GM06990 (cell line): ENCODE results near the gene DGUOK.

ENCODE experiments used
- DNase-seq: peaks from one replicate; pipeline ENCODE4 v3.0.0-alpha.2; 2011; ENCODE audit not compliant: insufficient read length; ENCODE audit errors: extremely low read depth
- H3K27me3 ChIP-seq: replicated peaks from 2 replicates; pipeline ENCODE4 v1.6.0; 2011; ENCODE audit warnings: low read length; ENCODE audit not compliant: control insufficient read depth, insufficient read depth
- H3K36me3 ChIP-seq: 2 replicates; pipeline ENCODE4 v1.5.1; 2011; ENCODE audit warnings: low read length; ENCODE audit not compliant: control insufficient read depth, insufficient read depth
- H3K4me3 ChIP-seq: replicated peaks from 2 replicates; pipeline ENCODE4 v1.5.1; 2011; ENCODE audit warnings: low read depth, mild to moderate bottlenecking, control low read depth, low read length
- CTCF ChIP-seq: IDR thresholded peaks from 2 replicates; pipeline ENCODE4 v1.5.1; 2011; ENCODE audit warnings: low read length, control low read depth, mild to moderate bottlenecking, inconsistent platforms; ENCODE audit not compliant: insufficient read depth, poor library complexity, severe bottlenecking

Gene DGUOK

DNA sequence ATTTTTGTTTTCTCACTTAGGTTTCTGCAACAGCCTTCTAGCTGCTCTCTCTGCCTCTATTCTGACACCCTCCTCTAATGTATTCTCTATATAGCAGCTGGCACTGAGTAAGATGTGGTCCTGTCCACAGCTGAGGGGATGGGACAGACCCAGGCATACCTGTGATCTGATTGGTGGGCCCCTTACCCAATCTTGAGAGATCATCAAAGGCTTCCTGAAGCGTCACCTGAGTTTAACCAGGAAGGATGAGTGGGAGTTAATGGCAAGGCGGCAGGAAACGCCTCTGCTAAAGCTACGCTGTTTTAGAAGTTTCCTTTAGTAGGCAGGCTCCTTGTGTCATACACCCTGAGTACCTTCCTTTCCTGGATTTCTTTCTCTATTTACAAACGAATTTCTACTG lies 52.3 kb downstream of the DGUOK start:
- TF ChIP-seq CTCF, result no peak
- Histone ChIP-seq H3K36me3 (no peaks in the 10 kb centered on the region), H3K27me3 (no peaks in the 10 kb centered on the region), H3K4me3 (no peak overlapping the region; the same call in 1 of the 2 replicates)
- no peak for DNase-seq

DNA sequence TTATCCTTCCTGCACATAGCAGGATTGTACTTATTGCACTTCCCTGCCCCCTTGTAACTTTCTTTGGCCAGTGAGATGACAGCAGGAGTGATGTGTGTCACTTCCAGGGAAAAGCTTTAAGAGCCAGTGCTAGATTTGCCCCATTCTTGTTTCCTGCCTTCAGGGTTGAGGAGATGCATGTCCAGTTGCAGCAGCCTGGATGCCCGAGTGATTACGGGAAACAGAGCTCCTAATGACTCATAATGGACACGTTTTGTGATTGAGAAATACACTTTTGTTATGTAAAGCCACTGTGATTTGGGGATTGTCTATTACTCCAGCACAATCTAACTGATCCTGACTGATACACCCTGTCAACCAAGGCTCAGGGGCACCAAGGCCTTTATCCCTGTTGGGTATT lies 53.0 kb downstream of the DGUOK start:
- Histone ChIP-seq H3K36me3 (no peaks in the 10 kb centered on the region), H3K27me3 (no peaks in the 10 kb centered on the region), H3K4me3 (peak overlapping the region; percentile 71)
- DNase-seq, result no peak
- TF ChIP-seq CTCF, result no peak

DNA sequence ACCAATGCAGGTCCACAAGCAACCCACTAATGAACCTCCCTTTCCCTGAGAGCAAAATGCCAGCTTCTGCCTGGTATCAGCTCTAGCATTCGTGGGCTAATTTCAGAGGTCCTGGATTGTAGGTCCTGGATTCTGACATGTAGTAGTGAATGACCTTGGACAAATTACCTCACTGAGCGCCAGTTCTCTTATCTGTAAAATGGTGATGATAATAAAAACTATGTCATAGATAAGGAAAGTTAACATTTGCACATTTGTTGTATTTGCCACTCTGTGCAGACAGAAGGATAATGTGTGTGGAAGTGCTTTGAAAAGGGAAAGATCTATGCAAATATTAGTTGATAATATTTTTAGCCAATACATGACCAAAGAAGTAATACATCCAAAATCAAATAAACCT lies 53.9 kb downstream of the DGUOK start:
- no peak for TF ChIP-seq CTCF
- no peak for DNase-seq
- Histone ChIP-seq H3K4me3 (peak overlapping the region; percentile 71), H3K27me3 (no peaks in the 10 kb centered on the region), H3K36me3 (no peaks in the 10 kb centered on the region)

DNA sequence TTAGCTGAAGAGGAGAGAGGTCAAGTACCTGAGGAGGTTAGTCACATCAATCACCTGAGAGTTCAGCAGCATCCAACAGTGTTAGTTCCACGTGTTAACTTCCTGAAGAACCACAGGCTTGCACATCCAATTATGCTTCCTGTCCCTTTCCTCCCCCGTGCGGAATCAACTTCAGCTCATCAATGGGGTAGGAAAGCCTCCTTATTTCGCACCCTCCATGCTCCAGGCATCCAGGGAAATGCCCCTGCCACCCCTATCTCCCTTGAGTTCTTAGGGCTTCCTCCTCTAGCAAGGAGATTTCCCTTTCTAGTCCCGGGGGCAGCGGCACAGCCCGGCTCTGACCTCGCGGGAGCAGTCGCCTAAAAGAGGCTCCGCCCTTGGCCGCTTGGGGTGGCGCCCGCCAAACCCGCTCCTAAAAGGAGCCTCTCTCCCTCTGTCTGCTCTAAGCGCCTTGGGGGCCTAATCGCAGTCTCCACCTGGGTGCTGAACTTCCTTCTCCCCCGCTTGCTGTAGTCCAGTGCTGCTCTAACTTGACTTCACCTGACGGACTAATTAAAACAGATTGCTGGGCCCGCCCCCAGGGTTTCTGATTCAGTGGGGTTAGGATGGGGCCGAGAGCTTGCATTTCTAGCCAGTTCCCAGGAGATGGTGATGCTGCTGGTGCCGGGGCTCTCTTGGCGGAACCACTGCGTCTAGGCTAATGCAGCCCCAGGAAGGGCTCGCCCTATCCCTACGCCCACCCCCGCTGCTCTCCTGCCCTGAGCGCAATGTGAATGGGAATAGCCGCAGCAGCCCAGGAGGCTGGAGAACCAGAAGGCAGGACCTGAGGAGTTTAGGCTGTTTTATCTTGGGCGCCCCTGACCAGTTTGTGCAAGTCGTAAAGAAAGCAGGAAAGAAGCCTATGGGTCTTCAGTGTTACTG lies 54.7 kb downstream of the DGUOK start:
- H3K4me3 ChIP-seq, result peak overlapping the region; percentile 71
- peaks cover 2% of the 10 kb centered on the region; the same call in 1 of the 2 replicates for H3K36me3 ChIP-seq
- no peaks in the 10 kb centered on the region for H3K27me3 ChIP-seq
- no peak for TF ChIP-seq CTCF
- peak; percentile 77 for DNase-seq

DNA sequence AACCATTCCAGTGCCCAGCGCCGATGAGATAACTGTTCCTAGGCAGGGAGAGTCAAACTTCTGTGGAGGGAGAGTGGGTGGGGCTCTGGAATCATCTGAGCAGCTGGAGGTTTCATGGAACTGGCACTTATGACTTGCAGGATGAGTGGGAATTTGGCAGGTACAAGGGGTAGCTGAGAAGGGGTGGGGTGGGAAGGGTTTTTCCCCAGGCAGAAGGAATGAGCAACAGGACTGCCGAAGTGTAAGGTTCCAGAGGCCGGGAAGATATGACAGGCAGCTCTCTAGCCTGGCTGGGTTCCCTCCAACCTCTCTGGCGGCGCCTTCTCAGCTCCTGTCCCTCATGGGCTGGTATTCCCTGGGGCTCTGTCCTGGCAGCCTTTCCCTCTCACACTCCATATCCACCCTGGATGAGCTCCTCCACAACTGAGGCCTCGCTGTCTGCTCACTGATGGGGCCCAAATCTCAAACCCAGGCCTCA lies 55.5 kb downstream of the DGUOK start:
- DNase-seq, result no peak
- H3K36me3 ChIP-seq, result peaks cover 4% of the 10 kb centered on the region
- no peaks in the 10 kb centered on the region for H3K27me3 ChIP-seq
- H3K4me3 ChIP-seq, result no peak overlapping the region
- TF ChIP-seq CTCF, result no peak
